Type B pancreatic cell (in vitro differentiated cells): ENCODE results near the gene RASEF. TPM values are rescaled to one million over a fixed set of nuclear protein-coding genes. Genes with fewer than 3 reads are reported as not detected.

ENCODE experiments used
- DNase-seq: peaks from one replicate; pipeline ENCODE4 v3.0.0; 2021; ENCODE audit warnings: mixed read lengths; ENCODE audit not compliant: unreplicated experiment; ENCODE audit errors: extremely low spot score
- H3K27ac Mint-ChIP-seq: 2 replicates; pipeline ENCODE4 v1.8.0; 2021; ENCODE audit warnings: mild to moderate bottlenecking, mixed read lengths
- H3K27me3 Mint-ChIP-seq: 2 replicates; pipeline ENCODE4 v1.8.0; 2021; ENCODE audit warnings: mixed read lengths
- H3K36me3 Mint-ChIP-seq: 2 replicates; pipeline ENCODE4 v1.8.0; 2021; ENCODE audit warnings: mixed read lengths
- H3K4me1 Mint-ChIP-seq: one replicate; pipeline ENCODE4 v1.8.0; 2021; ENCODE audit warnings: mixed read lengths; ENCODE audit not compliant: unreplicated experiment
- H3K4me3 Mint-ChIP-seq: 2 replicates; pipeline ENCODE4 v1.8.0; 2021; ENCODE audit warnings: mild to moderate bottlenecking, mixed read lengths
- H3K9me3 Mint-ChIP-seq: 2 replicates; pipeline ENCODE4 v1.8.0; 2021; ENCODE audit warnings: mixed read lengths
- CTCF ChIP-seq: fragments of 200-600 bp; sonication (generic); conservative IDR thresholded peaks from 2 replicates; pipeline ENCODE4 v1.5.0; 2021; ENCODE audit warnings: antibody characterized with exemption, mild to moderate bottlenecking
- long read RNA-seq: library from polyadenylated mRNA; unstranded; transcript quantifications from one replicate; pipeline ENCODE4 v2.0.0, GENCODE V29; 2020
- total RNA-seq: library from RNA; stranded (reverse); gene quantifications from 2 replicates; pipeline ENCODE4 v1.2.1, GENCODE V29; 2021; ENCODE audit warnings: low replicate concordance

Gene RASEF
- total RNA-seq = 10.0 and 23.3 TPM in 2 replicates
- long read RNA-seq, full-length matches to known transcripts = 22 of 49 reads
- long read RNA-seq, partial matches to known transcripts = 6 of 49 reads
- long read RNA-seq, other reads (novel, unspliced or antisense) = 21 of 49 reads

- Mint-ChIP-seq H3K27me3 (peaks cover 58% of the 10 kb centered on the region), H3K9me3 (peaks cover 4% of the 10 kb centered on the region), H3K4me3 (peak within 1 kb of the TSS; percentile 94), H3K27ac (peak within 1 kb of the TSS; percentile 99), H3K4me1 (peaks cover 17% of the 10 kb centered on the region), H3K36me3 (peaks cover 18% of the 10 kb centered on the region)
- peak; percentile 86 for DNase-seq
- peak; percentile 37 for TF ChIP-seq CTCF
Observed at GRCh38 chr9:83062651-83063527, at the start of gene RASEF. Gene RASEF, minus strand, starts transcription at chr9:83063142. Its CDS starts 275 bp downstream, at chr9:83062867.

- Mint-ChIP-seq H3K4me3 (no peak overlapping the region), H3K9me3 (peaks cover 17% of the 10 kb centered on the region), H3K4me1 (no peaks in the 10 kb centered on the region), H3K27ac (no peak overlapping the region), H3K36me3 (peaks cover 3% of the 10 kb centered on the region), H3K27me3 (no peaks in the 10 kb centered on the region)
- no peak for DNase-seq
- no peak for TF ChIP-seq CTCF
Observed at GRCh38 chr9:83111169-83111568, 48.2 kb upstream of the RASEF start.

GRCh38 chr9:83109296-83109695 lies 46.4 kb upstream of the RASEF start:
- peaks cover 12% of the 10 kb centered on the region for H3K9me3 Mint-ChIP-seq

GRCh38 chr9:83108208-83108607 lies 45.3 kb upstream of the RASEF start:
- no peaks in the 10 kb centered on the region for H3K36me3 Mint-ChIP-seq
- peaks cover 1% of the 10 kb centered on the region for H3K9me3 Mint-ChIP-seq
- H3K27ac Mint-ChIP-seq = no peak overlapping the region
- H3K27me3 Mint-ChIP-seq = no peaks in the 10 kb centered on the region
- no peak for TF ChIP-seq CTCF
- H3K4me3 Mint-ChIP-seq = no peak overlapping the region
- DNase-seq = no peak
- no peaks in the 10 kb centered on the region for H3K4me1 Mint-ChIP-seq

More at GRCh38 chr9:83109296-83109695, 46.4 kb upstream of the RASEF start:
- H3K36me3 Mint-ChIP-seq = no peaks in the 10 kb centered on the region
- no peak for TF ChIP-seq CTCF
- H3K27me3 Mint-ChIP-seq = no peaks in the 10 kb centered on the region
- no peak for DNase-seq
- no peaks in the 10 kb centered on the region for H3K4me1 Mint-ChIP-seq
- no peak overlapping the region for H3K4me3 Mint-ChIP-seq
- H3K27ac Mint-ChIP-seq = no peak overlapping the region

GRCh38 chr9:83106772-83107171 lies 43.8 kb upstream of the RASEF start:
- TF ChIP-seq CTCF = no peak
- Mint-ChIP-seq H3K27me3 (no peaks in the 10 kb centered on the region), H3K27ac (no peak overlapping the region), H3K4me3 (no peak overlapping the region), H3K9me3 (no peaks in the 10 kb centered on the region), H3K4me1 (no peaks in the 10 kb centered on the region), H3K36me3 (no peaks in the 10 kb centered on the region)
- DNase-seq = no peak
